GM12878 (cell line): ENCODE results near the gene SLC26A1. TPM values are rescaled to one million over a fixed set of nuclear protein-coding genes. Genes with fewer than 3 reads are reported as not detected.

ENCODE experiments used
- ATAC-seq: fragments of 200-7000 bp; cut with Tn5 transposase; 3 replicates; pipeline ENCODE4 v1.9.1; 2020; ENCODE audit warnings: mild to moderate bottlenecking, moderate library complexity
- BruUV-seq: library from RNA; stranded (reverse); fragments of 400-500 nt; replicated peaks from 2 replicates; lab custom pipeline; 2021; lab: Mats Ljungman, UMichigan
- CTCF ChIA-PET: fragments of 300-600 bp; sonication (Branson Sonifier 250); formaldehyde crosslinking; extraction: SDS; loops from one replicate; lab custom pipeline; 2021; ENCODE audit warnings: inconsistent platforms; lab: Yijun Ruan, JAX
- POLR2A ChIA-PET: fragments of 350-600 bp; formaldehyde crosslinking; extraction: SDS; loops from one replicate; lab custom pipeline; 2021; ENCODE audit warnings: inconsistent platforms; lab: Charles Lee
- RAD21 ChIA-PET: fragments of 300-600 bp; sonication (Branson Sonifier 250); formaldehyde crosslinking; loops from one replicate; lab custom pipeline; 2023; ENCODE audit warnings: antibody characterized with exemption; ENCODE audit not compliant: unreplicated experiment; lab: Charles Lee
- SMC1A ChIA-PET: fragments of 300-600 bp; sonication (Branson Sonifier 250); formaldehyde crosslinking; loops from one replicate; lab custom pipeline; 2023; ENCODE audit not compliant: unreplicated experiment, uncharacterized antibody; lab: Charles Lee
- DNase-seq: peaks from one replicate; pipeline ENCODE4 v3.0.0-alpha.2; 2011; ENCODE audit warnings: low read depth, low spot score
- FAIRE-seq: peaks from 3 replicates; lab custom pipeline; 2011; peaks lifted over from hg19 to GRCh38; lab: Jason Lieb, UNC
- H2AFZ ChIP-seq: 2 replicates; pipeline ENCODE4 v1.6.0; 2011; ENCODE audit warnings: low read depth, low read length, control low read depth; ENCODE audit not compliant: control insufficient read depth
- H3K27ac ChIP-seq: 2 replicates; pipeline ENCODE4 v1.5.1; 2011; ENCODE audit warnings: control low read depth; ENCODE audit not compliant: control insufficient read depth, insufficient read depth
- H3K27me3 ChIP-seq, 2 experiments: replicated peaks in 1 of 2; 2 replicates each; pipeline versions ENCODE4 v1.6.0 to v1.6.1; 2011; ENCODE audit warnings: low read length in 1 of 2; ENCODE audit not compliant: control insufficient read depth in 2 of 2, insufficient read depth in 2 of 2
- H3K36me3 ChIP-seq, 2 experiments: 2 replicates each; pipeline ENCODE4 v1.5.1; 2011; ENCODE audit warnings: low read length in 1 of 2; ENCODE audit not compliant: control insufficient read depth in 2 of 2, insufficient read depth in 2 of 2
- H3K4me1 ChIP-seq: 2 replicates; pipeline ENCODE4 v1.6.1; 2011; ENCODE audit warnings: mild to moderate bottlenecking, low read length, moderate library complexity, mixed read lengths; ENCODE audit not compliant: control insufficient read depth, insufficient read depth
- H3K4me2 ChIP-seq: 2 replicates; pipeline ENCODE4 v1.6.0; 2011; ENCODE audit warnings: control low read depth; ENCODE audit not compliant: control insufficient read depth, insufficient read depth
- H3K4me3 ChIP-seq: fragments of 200-600 bp; sonication (generic); 2 replicates; pipeline ENCODE4 v1.5.1; 2016
- H3K79me2 ChIP-seq: 2 replicates; pipeline ENCODE4 v1.6.0; 2011; ENCODE audit warnings: low read length; ENCODE audit not compliant: control insufficient read depth, insufficient read depth
- H3K9ac ChIP-seq: 2 replicates; pipeline ENCODE4 v1.8.0; 2011; ENCODE audit warnings: low read length, control low read depth, mixed read lengths; ENCODE audit not compliant: control insufficient read depth, insufficient read depth
- H3K9me3 ChIP-seq: replicated peaks from 3 replicates; pipeline ENCODE4 v1.5.1; 2011; ENCODE audit warnings: mild to moderate bottlenecking, low read length; ENCODE audit not compliant: control insufficient read depth, insufficient read depth
- H4K20me1 ChIP-seq: 2 replicates; pipeline ENCODE4 v1.6.0; 2011; ENCODE audit not compliant: control insufficient read depth, insufficient read depth
- BCL3 ChIP-seq: IDR thresholded peaks from 2 replicates; pipeline ENCODE4 v1.6.1; 2011; ENCODE audit warnings: borderline replicate concordance, low read depth, mild to moderate bottlenecking, moderate library complexity, low read length; ENCODE audit not compliant: insufficient read depth, poor library complexity, severe bottlenecking
- DPF2 ChIP-seq: fragments of 450-650 bp; IDR thresholded peaks from 2 replicates; pipeline ENCODE4 v1.6.1; 2017; ENCODE audit warnings: mild to moderate bottlenecking
- FOS ChIP-seq: IDR thresholded peaks from 3 replicates; pipeline ENCODE4 v1.6.1; 2011; ENCODE audit warnings: borderline replicate concordance; ENCODE audit not compliant: insufficient read length; ENCODE audit errors: extremely low read depth
- HDGF ChIP-seq: fragments of 450-650 bp; IDR thresholded peaks from 2 replicates; pipeline ENCODE4 v1.6.1; 2016; ENCODE audit warnings: antibody characterized with exemption
- MLLT1 ChIP-seq: fragments of 450-650 bp; IDR thresholded peaks from 2 replicates; pipeline ENCODE4 v1.6.1; 2016; ENCODE audit warnings: mild to moderate bottlenecking
- MXI1 ChIP-seq: fragments of 150-350 bp; IDR thresholded peaks from 2 replicates; pipeline ENCODE4 v1.6.1; 2011; ENCODE audit warnings: low read depth, mild to moderate bottlenecking, inconsistent platforms, low read length, improper control_type of control experiment
- NFYB ChIP-seq: IDR thresholded peaks from 2 replicates; pipeline ENCODE4 v1.6.1; 2011; ENCODE audit warnings: low read depth, mild to moderate bottlenecking, low read length, improper control_type of control experiment, moderate library complexity; ENCODE audit not compliant: insufficient read depth
- SRF ChIP-seq, 2 experiments: IDR thresholded peaks; 2 replicates each; pipeline ENCODE4 v1.6.1; 2011; ENCODE audit warnings: low read depth in 2 of 2, low read length in 2 of 2, mild to moderate bottlenecking in 1 of 2, moderate library complexity in 1 of 2
- TARDBP ChIP-seq: IDR thresholded peaks from 2 replicates; pipeline ENCODE4 v1.6.1; 2016; ENCODE audit warnings: borderline replicate concordance
- USF1 ChIP-seq: IDR thresholded peaks from 2 replicates; pipeline ENCODE4 v1.6.1; 2011; ENCODE audit warnings: borderline replicate concordance, low read depth, mild to moderate bottlenecking, moderate library complexity, mixed read lengths, low read length; ENCODE audit not compliant: insufficient read depth; ENCODE audit errors: extremely low read length
- WGBS: methylation state at CpG from one replicate; pipeline ENCODE4 v1.1.6; 2016; ENCODE audit warnings: low lambda C conversion rate; ENCODE audit not compliant: insufficient replicate concordance, insufficient coverage; ENCODE audit errors: missing lambda C conversion rate; 5-methylcytosine and 5-hydroxymethylcytosine counted together
- in situ Hi-C: fragments of 300-500 bp; cut with MboI; formaldehyde crosslinking; loops from 9 replicates; pipeline ENCODE4 v1.14.3; 2018; ENCODE audit warnings: mixed read lengths
- intact Hi-C: fragments of 100-400 bp; cut with micrococcal nuclease; formaldehyde crosslinking; loops from one replicate; pipeline ENCODE4 v1.14.2; 2022; ENCODE audit not compliant: unreplicated experiment
- polyA plus RNA-seq, 11 experiments: library from polyadenylated mRNA; depleted of rRNA in 4 of 11; unstranded in 6 of 11; stranded (reverse) in 5 of 11; fragments of >200 nt; fragmentation: Nextera tagmentation in 4 of 11; fragmentation: Illumina TruSeq in 1 of 11; extraction: Ambion mirVana in 4 of 11; extraction: Trizol in 1 of 11; gene quantifications; 1 replicate in 1 of 11; 2 replicates in 10 of 11; pipeline versions ENCODE4 v1.2.1 to v1.2.3, GENCODE V29; 2011 to 2016; ENCODE audit warnings: inconsistent platforms in 2 of 11, missing spikeins in 2 of 11, low read depth in 1 of 11
- total RNA-seq, 4 experiments: library from RNA; depleted of rRNA in 3 of 4; stranded (reverse); fragments of >200 nt in 3 of 4; fragmentation: Illumina TruSeq in 1 of 4; extraction: Trizol in 1 of 4; gene quantifications; 2 replicates each; pipeline versions ENCODE4 v1.2.1 to v1.2.3, GENCODE V29; 2013 to 2021

Gene SLC26A1
- total and polyA plus RNA-seq, 10 of the 15 experiments (the other 5 are each of a cell fraction or from before 2014, with no cell fraction given) = 0.05 to 0.96 (median 0.28) TPM; not detected in 5

GRCh38 chr4:986879-987623 is 6.2 kb downstream of the SLC26A1 start, which contains the start of gene IDUA (continued):
- TF ChIP-seq FOS (no peak), DPF2 (peak; percentile 85), NFYB (no peak), TARDBP (no peak)

- in situ Hi-C loops (no loop called here), intact Hi-C loops (loop anchor here (2.0 to 10.0 kb wide), 3 partner anchors 54 to 244 kb away; partner anchors contain the start of genes GAK and TMEM175)
- POLR2A ChIA-PET = interaction anchor here (1.2 to 1.9 kb wide), 4 partner anchors 14 to 204 kb away, joined by 4 to 5 read pairs (median 4); partner anchors contain the start of genes GAK and TMEM175
- peak; percentile 36 for ATAC-seq
- peak; percentile 91 for FAIRE-seq
- Histone ChIP-seq H3K9ac (peak overlapping the region; percentile 45), H3K4me2 (peak overlapping the region; percentile 90), H3K79me2 (no peaks in the 10 kb centered on the region), H4K20me1 (no peaks in the 10 kb centered on the region), H3K9me3 (no peaks in the 10 kb centered on the region; the same call in 2 of the 3 replicates), H3K36me3 (no peaks in the 10 kb centered on the region), H3K4me3 (peak overlapping the region; percentile 63), H3K4me1 (peaks cover 8% of the 10 kb centered on the region; the same call in 1 of the 2 replicates), H3K27ac (no peak overlapping the region), H3K27me3 (no peaks in the 10 kb centered on the region), H2AFZ (peak overlapping the region; percentile 74)
- no peak for TF ChIP-seq SRF (IDR thresholded peaks at IDR 0.05; ENCODE audit: low read depth in 2 of 2, low read length in 2 of 2)
- no peak for TF ChIP-seq BCL3
- TF ChIP-seq USF1 = no peak
- TF ChIP-seq MLLT1 = 0 out of 2 replicates have a peak, but pooled peaks have one; percentile 25
- 0 out of 2 replicates have a peak, but pooled peaks have one; percentile 43 for TF ChIP-seq HDGF
- TF ChIP-seq MXI1 = no peak
- TSS peak; percentile 81 for BruUV-seq
- 6% methylated on average over 14 of the region's 14 CpGs for WGBS
- SMC1A ChIA-PET = interaction anchor here (1.0 to 2.6 kb wide), 6 partner anchors 52 to 244 kb away, joined by 3 to 12 read pairs (median 4); partner anchors contain the start of genes GAK and TMEM175
- DNase-seq = no peak
- CTCF ChIA-PET = interaction anchor here (0.7 to 4.1 kb wide), 22 partner anchors 50 to 383 kb away, joined by 3 to 46 read pairs (median 4); partner anchors contain the start of genes GAK and TMEM175
- RAD21 ChIA-PET = interaction anchor here (0.8 to 5.2 kb wide), 15 partner anchors 53 to 742 kb away, joined by 3 to 48 read pairs (median 4); partner anchors contain the start of genes GAK and TMEM175
These were observed 6.8 kb downstream of the SLC26A1 start for GRCh38 chr4:986428-986878.
